ENCODE measurements around the gene CRYBG1.

The CRYBG1 gene

GRCh38 chr6:106617302-106617701 is 256.8 kb downstream of the CRYBG1 start:
- TF ChIP-seq POLR2AphosphoS5 (IDR thresholded peaks at IDR 0.05; ENCODE audit: low read depth, low read length) = no peak
- TF ChIP-seq TAF1 (IDR thresholded peaks at IDR 0.05; ENCODE audit: borderline replicate concordance, insufficient read depth, low read length) = no peak

- no peak for TF ChIP-seq FOXP2 (optimal IDR thresholded peaks at IDR 0.05; ENCODE audit: borderline replicate concordance, extremely low read depth, extremely low read length, insufficient read depth)
- no peak for TF ChIP-seq REST (IDR thresholded peaks at IDR 0.05; ENCODE audit: insufficient read depth in 1 of 2, low read depth in 2 of 2, low read length in 2 of 2)
- no peak for TF ChIP-seq SIN3A (IDR thresholded peaks at IDR 0.05; ENCODE audit: borderline replicate concordance, insufficient read depth, low read length)
- no peak for TF ChIP-seq TAF1 (IDR thresholded peaks at IDR 0.05; ENCODE audit: borderline replicate concordance, insufficient read depth, low read length)
- no peak for TF ChIP-seq POLR2AphosphoS5 (IDR thresholded peaks at IDR 0.05; ENCODE audit: low read depth, low read length)
Measured at GRCh38 chr6:106617857-106618256, 257.3 kb downstream of the CRYBG1 start.

- TF ChIP-seq FOXP2 (optimal IDR thresholded peaks at IDR 0.05; ENCODE audit: borderline replicate concordance, extremely low read depth, extremely low read length, insufficient read depth) (no peak), POLR2AphosphoS5 (IDR thresholded peaks at IDR 0.05; ENCODE audit: low read depth, low read length) (no peak), REST (IDR thresholded peaks at IDR 0.05; ENCODE audit: insufficient read depth in 1 of 2, low read depth in 2 of 2, low read length in 2 of 2) (no peak), TAF1 (IDR thresholded peaks at IDR 0.05; ENCODE audit: borderline replicate concordance, insufficient read depth, low read length) (no peak)
Measured at GRCh38 chr6:106618324-106618723, 257.8 kb downstream of the CRYBG1 start.

- TF ChIP-seq FOXP2 (optimal IDR thresholded peaks at IDR 0.05; ENCODE audit: borderline replicate concordance, extremely low read depth, extremely low read length, insufficient read depth) (no peak), TAF1 (IDR thresholded peaks at IDR 0.05; ENCODE audit: borderline replicate concordance, insufficient read depth, low read length) (no peak), SIN3A (IDR thresholded peaks at IDR 0.05; ENCODE audit: borderline replicate concordance, insufficient read depth, low read length) (no peak), POLR2AphosphoS5 (IDR thresholded peaks at IDR 0.05; ENCODE audit: low read depth, low read length) (no peak), REST (IDR thresholded peaks at IDR 0.05; ENCODE audit: insufficient read depth in 1 of 2, low read depth in 2 of 2, low read length in 2 of 2) (no peak)
Measured at GRCh38 chr6:106619223-106619622, 258.7 kb downstream of the CRYBG1 start.

GRCh38 chr6:106620931-106621672 is 260.6 kb downstream of the CRYBG1 start:
- TF ChIP-seq TAF1 (IDR thresholded peaks at IDR 0.05; ENCODE audit: borderline replicate concordance, insufficient read depth, low read length) (no peak), SIN3A (IDR thresholded peaks at IDR 0.05; ENCODE audit: borderline replicate concordance, insufficient read depth, low read length) (no peak), POLR2AphosphoS5 (IDR thresholded peaks at IDR 0.05; ENCODE audit: low read depth, low read length) (no peak), REST (IDR thresholded peaks at IDR 0.05; ENCODE audit: insufficient read depth in 1 of 2, low read depth in 2 of 2, low read length in 2 of 2) (no peak)
